SKM-1 treated with dmso at 0.1 percent for 144 hours (cell line): ENCODE results near the gene SND1.

Source experiments
- DNase-seq: peaks from one replicate; lab custom pipeline; 2025; ENCODE audit not compliant: unreplicated experiment; lab: John Stamatoyannopoulos, UW

Gene SND1

DNA sequence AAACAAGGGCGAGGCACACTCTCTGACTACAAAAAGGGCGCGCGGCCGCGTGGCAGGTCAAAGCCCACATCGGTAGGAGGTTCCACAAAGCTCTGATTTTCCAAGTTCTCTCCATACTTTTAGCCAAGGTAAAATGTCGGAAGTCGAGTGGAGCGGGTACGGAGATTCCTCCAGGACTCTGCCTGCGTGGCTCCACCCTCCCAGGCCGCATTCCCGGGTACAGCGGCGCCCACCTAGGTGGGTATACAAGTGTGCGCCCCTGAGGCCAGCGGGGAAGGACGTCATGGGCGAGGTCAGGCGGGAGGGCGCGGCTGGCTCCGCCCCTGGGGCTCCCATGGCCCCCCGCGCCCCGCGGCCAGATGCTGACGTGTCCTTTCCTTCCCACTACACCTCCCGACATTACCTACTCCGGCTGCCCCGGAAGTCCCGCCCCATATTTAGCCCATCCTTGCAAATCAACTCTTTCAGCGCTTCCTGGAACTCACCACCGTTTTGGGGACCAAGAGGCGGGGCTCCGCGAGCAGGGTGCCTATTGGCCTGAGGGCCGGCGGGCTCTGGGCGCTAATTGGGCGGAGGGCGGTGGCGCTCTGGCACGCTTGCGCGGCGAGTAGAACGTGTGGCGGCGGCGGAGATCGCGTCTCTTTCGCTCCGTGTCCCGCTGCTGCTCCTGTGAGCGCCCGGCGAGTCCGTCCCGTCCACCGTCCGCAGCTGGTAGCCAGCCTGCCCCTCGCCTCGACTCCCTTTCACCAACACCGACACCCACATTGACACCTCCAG, at the start of gene SND1:
Gene SND1 (plus strand): TSS at position 639 of the 777 bp plus-strand sequence. CDS start 180 bp downstream, outside the sequence.
- DNase-seq = peak; percentile 98

DNA sequence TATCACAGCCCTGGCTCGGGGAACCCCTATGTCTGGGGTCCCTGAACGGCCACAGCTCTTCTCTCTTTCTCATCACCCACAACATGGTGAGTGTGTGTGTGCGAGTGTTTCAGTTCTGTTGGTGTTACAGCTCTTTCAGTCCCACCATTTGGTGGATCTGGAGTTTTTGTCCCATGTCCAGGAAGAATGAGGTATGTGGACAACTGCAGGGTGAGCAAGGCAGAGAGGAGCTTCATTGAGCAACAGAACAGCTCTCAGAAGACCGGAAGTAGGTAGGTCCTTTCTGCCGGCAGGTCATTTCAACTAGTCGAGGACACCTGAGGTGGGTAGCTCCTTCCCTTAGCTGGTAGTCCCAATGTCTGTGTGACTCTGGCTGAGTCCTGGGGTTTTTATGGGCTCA, 43.5 kb upstream of the SND1 start:
- no peak for DNase-seq

DNA sequence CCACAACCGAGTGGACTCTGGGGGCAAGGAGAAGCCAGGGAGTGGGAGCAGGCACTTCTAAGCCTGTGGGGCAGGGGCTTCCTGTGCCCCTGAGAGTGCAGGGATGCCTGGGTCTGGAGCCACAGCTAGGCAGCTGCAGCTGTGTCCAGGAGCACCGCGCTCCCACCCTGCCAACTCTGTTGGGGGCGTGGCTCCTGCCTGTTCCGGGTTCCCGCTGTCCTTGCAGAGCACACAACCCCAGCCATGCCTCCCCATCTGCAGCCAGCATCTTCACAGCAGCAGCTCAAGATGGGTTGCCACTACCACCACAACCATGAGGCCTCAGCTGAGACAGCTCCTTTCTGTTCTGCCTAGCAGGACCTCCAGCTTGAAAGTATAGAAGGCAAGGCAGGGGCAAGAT, 42.7 kb upstream of the SND1 start:
- DNase-seq = no peak

DNA sequence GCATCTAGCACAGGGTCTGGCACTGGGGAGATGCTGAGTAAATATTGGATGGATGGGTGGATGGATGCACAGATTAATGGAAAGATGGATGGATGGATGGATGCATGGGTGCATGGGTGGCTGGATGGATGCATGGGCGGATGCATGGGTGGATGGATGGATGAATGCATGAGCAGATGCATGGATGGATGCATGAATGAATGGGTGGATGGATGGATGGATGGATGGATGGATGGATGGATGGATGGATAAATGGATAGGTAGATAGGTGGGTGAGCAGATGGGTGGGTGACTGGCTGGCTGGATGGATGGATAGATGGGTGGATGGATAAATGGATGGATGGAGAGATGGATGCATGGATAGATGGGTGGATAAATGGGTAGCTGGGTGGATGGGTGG, 39.7 kb upstream of the SND1 start:
- no peak for DNase-seq

DNA sequence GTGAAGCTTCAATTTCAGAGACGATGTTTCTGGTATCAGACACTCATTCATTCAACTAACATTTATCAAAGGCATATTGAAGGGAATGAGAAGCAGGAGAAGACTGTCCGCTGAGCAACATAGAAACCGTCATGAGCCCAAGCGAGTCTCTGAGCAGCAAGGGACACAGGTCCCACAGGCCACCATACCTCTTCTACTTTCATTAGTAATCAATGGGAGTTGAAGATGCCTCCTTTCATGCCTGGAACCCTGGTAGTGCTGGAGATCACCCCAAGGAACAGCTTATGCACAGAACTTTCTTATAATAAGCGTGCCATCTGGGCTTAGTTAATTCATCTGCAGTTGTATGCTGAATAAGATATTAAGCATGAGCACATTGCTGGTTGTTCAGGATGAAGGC, 35.3 kb upstream of the SND1 start:
- DNase-seq = no peak

DNA sequence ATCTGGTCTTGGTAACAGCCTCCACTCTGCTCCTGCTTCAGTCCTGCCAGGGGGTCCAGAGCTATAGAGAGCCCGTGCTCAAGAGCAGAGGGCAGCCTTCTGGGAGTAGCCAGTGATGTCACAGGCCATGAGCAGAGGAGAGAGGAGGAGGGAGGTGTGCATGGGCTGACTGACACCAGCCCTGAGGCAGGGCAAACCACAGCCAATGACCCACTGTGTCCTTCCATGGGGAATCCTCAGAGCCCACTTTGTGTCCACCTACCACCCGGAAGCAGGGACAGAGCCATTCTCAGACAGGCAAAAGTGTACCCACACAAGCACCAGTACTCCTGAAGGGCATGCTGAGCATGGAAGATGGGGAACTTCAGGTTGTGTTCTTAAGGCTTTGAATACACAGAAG, 34.0 kb upstream of the SND1 start, which contains the start of gene PAX4:
Gene PAX4 (minus strand): TSS at position 101 of the 400 bp plus-strand sequence. CDS start 2,214 bp downstream, outside the sequence.
- DNase-seq = no peak

DNA sequence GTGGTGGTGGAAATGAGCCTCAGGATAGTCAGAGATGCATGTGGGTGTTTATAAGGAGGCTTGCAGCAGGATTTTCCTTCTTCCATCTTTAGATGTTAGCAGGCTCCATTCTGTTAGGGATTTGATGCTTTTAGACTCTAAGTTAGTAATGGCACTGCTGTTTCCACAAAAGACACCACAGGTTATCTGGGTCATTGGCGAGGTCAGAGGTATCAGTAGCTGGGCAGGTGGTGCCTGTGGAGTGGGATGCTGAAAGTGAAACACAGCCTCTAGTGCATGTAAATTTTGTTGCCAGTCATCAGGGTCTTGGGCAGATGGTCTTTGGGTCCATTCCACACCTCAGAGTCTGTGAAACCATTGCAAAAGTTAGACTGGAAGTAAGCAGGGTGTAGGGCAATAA, 33.2 kb upstream of the SND1 start:
- DNase-seq = no peak

DNA sequence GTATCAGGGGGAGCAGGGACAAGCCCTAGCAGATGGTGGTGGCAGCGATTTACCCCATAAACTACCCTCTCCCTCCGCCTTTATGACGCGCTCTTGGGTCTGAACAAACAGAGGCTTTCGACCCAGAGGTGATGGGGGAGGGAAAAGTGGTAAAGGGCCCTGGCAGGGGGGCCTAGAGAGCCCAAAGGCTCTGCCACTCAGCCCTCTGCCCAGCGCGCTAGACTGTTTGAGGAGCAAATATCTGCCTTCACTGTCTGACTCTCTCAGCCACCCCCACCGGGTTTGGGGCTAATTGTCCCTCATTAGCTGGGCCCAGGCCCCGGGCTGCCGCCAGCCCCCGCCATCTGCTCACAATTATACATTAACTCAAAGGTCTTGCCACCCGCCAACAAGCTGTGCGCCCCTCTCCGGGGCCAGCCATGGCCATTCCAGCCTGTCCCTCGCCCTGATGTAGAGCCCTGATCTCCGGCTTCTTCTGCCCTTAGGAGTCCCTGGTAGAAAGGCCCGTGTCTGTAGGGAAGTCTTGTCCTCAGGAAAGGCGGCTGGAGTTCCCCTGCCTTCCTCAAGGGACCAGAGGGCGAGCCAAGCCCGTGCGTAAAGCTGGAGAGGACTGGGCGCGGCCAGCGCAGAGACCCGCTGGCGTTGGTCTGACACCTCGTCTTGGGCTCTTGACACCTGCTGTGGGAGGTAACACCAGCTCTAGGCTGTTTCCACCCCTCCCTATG, 32.2 kb upstream of the SND1 start:
- DNase-seq = no peak

DNA sequence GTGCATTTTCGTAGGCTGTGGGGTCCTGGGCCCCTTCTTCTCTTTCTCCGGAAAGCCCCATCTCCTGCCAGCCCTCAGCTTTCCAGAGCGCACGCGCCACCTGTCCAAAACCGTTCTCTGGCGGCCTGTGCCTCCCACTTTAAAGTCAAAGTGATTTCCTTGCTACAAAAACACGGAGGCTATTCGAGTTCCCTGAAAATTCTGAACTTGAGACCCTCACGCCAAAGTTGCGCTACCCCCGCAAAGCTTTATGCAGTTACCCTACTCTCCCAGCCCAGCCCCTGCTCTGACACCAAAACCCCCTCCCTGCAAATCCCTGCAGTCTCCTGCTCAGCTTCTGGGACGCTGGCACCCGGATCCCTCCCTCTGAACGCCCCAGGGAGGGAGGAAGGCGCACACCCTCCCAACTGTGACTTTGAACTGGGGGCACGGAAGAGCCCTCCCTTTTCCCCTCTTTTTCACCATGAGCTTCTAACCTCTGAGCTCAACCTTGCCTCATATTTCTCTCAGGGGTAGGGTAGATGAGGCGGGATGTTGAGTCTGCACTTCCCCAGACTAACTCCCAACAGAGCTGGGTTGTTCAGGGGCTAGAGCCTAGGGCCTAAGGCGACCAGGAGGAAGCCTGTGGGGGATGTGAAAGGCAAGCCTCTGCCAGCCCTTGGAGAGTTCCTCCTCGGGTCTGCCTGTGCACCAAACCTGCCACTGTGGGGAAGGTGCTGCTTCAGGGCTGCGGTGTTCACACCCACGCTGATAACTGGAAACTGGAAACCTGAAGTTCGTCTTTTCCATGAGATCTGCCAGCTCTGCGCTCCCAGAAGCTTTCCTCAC, 31.4 kb upstream of the SND1 start:
- DNase-seq = no peak

DNA sequence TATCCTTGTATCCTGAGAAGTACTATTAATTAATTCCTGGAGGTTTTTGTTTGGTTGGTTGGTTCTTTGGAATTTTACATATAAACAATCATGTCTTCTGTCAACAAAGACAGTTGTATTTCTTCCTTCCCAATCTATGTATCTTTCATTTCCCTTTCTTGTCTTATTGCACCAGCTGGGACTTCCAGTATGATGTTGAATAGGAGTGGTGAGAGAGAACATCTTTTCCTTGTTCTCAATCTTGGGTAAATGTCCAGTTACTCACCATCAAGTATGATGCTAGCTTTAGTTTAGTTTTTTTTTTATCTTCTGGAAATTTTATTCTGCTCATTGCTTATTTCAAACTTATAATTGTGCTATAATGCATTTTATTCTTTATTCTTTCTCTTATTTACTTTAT, 26.7 kb upstream of the SND1 start:
- DNase-seq = no peak

DNA sequence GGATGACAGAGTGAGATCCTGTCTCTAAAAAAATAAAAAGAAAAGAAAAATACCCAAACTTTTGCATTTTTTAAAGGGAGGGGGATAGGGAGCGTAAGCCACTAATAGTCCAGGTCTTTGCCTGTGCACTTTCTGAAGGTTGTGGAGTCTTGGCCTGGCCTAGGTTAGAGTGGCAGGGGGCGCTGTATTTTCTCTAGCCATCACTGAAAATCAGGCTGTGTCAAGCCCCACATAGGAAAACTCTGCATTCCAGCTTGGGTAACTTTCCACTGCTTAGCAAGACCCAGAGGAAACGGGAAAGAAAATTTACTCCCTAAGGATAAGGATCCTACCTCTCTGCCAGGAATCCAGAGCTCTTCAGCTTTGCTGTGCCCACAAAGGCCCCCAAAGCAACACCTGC, 23.5 kb upstream of the SND1 start:
- DNase-seq = no peak

DNA sequence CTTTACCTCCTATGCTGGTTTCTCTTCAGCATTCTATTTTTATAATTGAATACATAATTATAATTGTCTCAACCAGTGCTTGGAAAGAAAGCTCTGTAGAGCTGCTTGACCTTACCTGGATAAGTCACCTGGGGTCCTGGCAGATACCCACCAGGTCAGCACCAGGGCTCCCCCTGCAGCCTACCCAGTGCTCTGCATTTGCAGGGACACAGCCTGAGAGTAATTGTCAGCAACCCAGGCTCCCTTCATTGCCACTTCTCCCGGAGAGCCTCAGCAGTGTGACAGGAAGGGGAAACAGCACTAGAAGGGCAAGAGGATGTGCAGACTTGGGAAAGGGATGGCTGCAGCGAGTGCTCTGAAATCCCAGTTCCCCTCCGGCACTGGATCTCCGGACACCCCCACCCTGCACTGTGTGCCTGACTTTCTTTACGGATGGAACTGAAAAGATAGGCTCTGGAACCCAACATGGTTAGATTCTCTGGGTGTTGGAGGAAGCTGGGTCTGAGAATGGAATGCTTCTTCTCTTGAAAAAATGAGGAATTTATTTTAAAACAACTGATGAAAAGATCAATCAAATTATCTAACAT, 22.6 kb upstream of the SND1 start:
- DNase-seq = peak; percentile 34

DNA sequence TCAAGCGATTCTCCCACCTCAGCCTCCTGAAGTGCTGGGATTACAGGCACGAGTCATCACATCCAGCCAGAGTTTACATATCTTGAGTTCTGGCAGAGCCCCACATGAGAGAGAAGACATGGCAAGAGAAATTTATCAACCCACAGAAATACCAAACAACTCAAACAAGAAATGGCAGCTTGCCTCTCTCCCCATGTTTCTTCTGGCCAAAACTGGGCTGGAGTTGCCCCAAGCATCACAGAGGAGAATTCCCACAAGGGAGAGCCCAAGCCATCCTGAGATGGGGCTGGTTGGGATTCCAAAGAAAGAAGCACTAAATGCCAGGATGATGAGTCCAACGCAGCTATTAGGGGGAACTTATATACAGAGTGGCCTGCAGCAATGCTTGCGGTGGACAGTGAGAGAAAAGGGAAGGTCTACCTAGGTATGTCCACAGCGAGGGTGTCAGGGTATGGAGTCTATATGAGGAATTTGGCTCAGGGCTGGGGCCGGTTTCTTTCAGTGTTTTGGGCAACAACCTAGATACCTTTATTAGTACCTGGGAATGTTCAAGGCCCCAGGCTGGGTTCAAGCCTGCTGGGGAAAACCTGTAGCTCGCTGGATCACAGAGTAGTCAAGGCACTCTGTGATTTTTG, 19.6 kb upstream of the SND1 start:
- no peak for DNase-seq

DNA sequence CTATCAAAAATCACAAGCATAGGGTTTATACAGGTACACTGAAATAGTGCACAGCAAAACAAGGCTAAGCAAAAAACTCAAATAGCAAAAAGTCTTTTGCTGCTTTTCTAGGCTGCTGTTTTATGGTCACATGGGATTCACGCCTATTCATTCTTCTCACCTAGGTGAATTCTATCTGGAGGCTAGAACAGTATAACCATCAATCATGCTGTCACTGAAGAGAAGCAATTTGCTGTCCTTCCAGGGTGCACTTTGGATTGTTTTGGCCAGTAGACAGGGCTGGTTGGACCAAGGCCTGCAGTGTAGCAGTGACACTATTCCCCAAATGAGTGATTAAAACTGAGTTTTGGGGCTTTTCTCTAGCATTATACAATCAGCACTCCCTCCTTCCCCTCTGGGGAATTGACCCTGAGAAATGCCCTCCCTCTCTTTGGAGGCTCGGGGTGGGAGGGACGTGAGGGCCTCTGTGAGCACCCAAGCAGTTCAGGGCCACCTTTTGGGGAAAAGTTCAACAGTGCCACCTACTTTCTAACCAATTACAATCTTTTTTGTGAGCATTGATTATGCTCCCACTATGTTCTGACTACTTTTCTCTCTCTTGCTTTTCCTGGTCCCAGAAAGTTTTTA, 16.2 kb upstream of the SND1 start:
- no peak for DNase-seq

DNA sequence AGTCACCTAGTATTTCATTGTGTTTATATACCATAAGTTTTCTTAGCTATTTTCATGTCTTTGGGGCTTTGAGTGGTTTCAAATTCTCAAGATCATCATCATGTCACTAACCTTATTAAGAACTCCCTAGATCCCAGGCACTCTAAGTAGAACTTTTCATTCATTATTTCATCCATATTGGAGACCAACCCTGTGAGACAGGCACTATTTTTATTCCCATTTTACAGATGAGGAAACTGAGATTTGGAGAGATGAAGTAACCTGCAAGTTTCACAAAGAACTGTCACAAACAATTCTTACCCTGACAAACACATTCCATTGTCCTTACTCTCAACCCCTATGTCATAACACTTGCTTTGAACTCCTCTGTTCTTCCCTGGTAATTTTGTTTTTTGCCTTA, 13.8 kb upstream of the SND1 start:
- no peak for DNase-seq

DNA sequence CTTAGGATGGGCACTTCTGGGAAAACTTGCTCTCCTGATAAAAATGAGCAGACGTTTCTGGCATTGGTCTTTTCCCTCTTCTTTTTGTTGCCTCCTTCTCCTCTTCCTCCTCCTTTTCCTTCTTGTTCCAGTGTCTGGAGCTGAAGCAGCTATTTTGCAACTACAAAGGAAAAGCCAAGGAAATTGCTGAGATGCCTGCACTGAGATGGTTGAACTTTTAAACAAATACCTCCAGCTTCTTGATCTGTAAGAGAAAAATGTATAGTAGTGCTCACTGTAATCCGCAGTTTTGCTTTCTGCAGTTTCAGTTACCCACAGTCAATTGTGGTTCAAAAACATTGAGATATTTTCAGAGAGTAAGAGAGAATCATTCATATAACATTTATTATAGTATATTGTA, 7.5 kb upstream of the SND1 start:
- no peak for DNase-seq

DNA sequence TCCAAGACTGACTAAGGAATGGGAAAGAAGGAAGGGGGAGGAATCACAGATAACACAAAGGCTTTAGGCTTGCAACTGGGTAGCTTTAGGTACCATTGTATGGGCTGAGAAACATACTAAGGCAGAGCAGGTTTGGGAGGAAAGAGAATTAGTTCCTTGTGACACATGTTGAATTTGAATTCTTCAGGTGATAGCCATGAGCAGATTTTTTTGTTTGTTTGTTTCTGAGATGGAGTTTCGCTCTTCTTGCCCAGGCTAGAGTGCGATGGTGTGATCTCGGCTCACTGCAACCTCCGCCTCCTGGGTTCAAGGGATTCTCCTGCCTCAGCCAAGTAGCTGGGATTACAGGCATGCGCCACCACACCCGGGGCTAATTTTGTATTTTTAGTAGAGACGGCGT, 4.4 kb upstream of the SND1 start:
- DNase-seq = no peak

DNA sequence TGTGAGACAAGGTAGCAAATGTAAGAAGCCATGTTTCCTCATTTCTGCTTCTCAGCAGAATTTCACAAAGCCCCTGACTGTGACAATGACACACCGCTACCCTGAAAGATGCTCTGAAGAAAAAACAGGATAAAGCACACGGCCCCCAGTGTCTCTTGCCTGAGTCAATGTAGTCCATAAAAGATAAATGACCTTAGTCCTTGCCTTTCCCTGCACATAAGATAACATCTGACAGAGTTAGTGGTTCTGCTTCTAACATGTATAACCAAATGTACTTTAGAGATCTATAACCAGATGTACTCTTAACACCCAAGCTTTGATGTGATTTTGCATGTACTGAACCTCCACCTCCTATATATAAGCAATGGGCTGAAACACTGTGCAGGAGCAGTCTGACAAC, 3.0 kb upstream of the SND1 start:
- no peak for DNase-seq

DNA sequence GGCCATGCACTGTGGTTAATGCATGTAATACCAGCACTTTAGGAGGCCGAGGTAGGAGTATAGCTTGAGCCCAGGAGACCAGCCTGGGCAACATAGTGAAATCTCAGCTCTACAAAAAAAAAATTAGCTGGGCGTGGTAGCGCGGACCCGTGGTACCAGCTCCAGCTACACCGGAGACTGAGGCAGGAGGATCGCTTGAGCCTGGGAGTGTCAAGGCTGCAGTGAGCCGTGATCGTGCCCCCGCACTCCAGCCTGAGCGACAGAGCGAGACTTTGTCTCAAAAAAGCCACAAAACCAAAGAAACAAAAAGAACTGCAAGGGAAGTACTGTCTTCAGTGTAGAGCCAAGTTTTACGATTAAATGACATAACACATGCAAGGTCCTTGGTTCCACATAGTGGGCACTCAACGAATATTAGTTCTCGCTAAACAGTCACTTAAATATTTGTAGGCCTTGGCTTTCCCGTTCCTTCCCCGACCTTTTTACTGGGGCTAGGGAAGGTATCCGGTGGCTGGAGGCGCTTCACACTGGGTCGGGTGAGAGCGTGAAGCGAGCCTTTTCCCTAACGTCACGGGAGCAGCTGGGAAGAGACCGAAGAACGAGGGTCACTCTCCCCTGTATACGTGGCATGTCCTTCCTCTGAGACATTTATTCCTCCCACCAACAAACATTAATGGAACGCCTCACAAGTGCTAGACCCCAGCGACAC, 993 bp upstream of the SND1 start:
- DNase-seq = no peak
